HEK293 (cell line): ENCODE results near the gene HMGN4.

Source experiments
- FEZF1 ChIP-seq: fragments of 450-650 bp; formaldehyde crosslinking; IDR thresholded peaks from 2 replicates; pipeline ENCODE4 v1.5.1; 2016; ENCODE audit warnings: missing biosample characterization, missing genetic modification characterization
- IKZF3 ChIP-seq: fragments of 450-650 bp; IDR thresholded peaks from 2 replicates; pipeline ENCODE4 v1.5.0; 2018; ENCODE audit warnings: missing biosample characterization, mild to moderate bottlenecking, missing genetic modification characterization, moderate library complexity
- KLF10 ChIP-seq: fragments of 450-650 bp; IDR thresholded peaks from 2 replicates; pipeline ENCODE4 v1.5.1; 2018; ENCODE audit warnings: missing biosample characterization, mild to moderate bottlenecking, missing genetic modification characterization
- MZF1 ChIP-seq: fragments of 450-650 bp; formaldehyde crosslinking; IDR thresholded peaks from 2 replicates; pipeline ENCODE4 v1.5.1; 2017; ENCODE audit warnings: missing biosample characterization, missing genetic modification characterization, borderline replicate concordance
- PATZ1 ChIP-seq: fragments of 450-650 bp; formaldehyde crosslinking; IDR thresholded peaks from 2 replicates; pipeline ENCODE4 v1.5.1; 2016; ENCODE audit warnings: missing biosample characterization, missing genetic modification characterization
- PRDM1 ChIP-seq: fragments of 450-650 bp; formaldehyde crosslinking; IDR thresholded peaks from 2 replicates; pipeline ENCODE4; 2016; ENCODE audit warnings: missing biosample characterization, missing genetic modification characterization
- RBAK ChIP-seq: fragments of 450-650 bp; formaldehyde crosslinking; IDR thresholded peaks from 2 replicates; pipeline ENCODE4 v1.5.1; 2016; ENCODE audit warnings: missing biosample characterization, missing genetic modification characterization
- TRIM28 ChIP-seq: IDR thresholded peaks from 2 replicates; pipeline ENCODE4 v1.6.1; 2011; ENCODE audit warnings: low read length, control low read depth, borderline replicate concordance
- YY2 ChIP-seq: fragments of 450-650 bp; formaldehyde crosslinking; IDR thresholded peaks from 2 replicates; pipeline ENCODE4 v1.5.1; 2016; ENCODE audit warnings: missing biosample characterization, missing genetic modification characterization
- ZBTB26 ChIP-seq: fragments of 450-650 bp; formaldehyde crosslinking; optimal IDR thresholded peaks from 2 replicates; pipeline ENCODE3; 2016; ENCODE audit warnings: missing biosample characterization, mild to moderate bottlenecking, missing genetic modification characterization
- ZBTB48 ChIP-seq: fragments of 450-650 bp; formaldehyde crosslinking; IDR thresholded peaks from 2 replicates; pipeline ENCODE4 v1.5.1; 2016; ENCODE audit warnings: missing biosample characterization, missing genetic modification characterization
- ZBTB8A ChIP-seq: fragments of 450-650 bp; formaldehyde crosslinking; IDR thresholded peaks from 2 replicates; pipeline ENCODE4 v1.5.1; 2016; ENCODE audit warnings: missing biosample characterization, missing genetic modification characterization
- ZNF10 ChIP-seq: fragments of 450-650 bp; formaldehyde crosslinking; IDR thresholded peaks from 2 replicates; pipeline ENCODE4 v1.5.1; 2017; ENCODE audit warnings: missing biosample characterization, missing genetic modification characterization
- ZNF121 ChIP-seq: fragments of 450-650 bp; formaldehyde crosslinking; IDR thresholded peaks from 2 replicates; pipeline ENCODE4 v1.5.1; 2016; ENCODE audit warnings: missing biosample characterization, missing genetic modification characterization
- ZNF140 ChIP-seq: fragments of 450-650 bp; formaldehyde crosslinking; IDR thresholded peaks from 2 replicates; pipeline ENCODE4 v1.5.1; 2016; ENCODE audit warnings: missing biosample characterization, missing genetic modification characterization
- ZNF146 ChIP-seq: fragments of 450-650 bp; formaldehyde crosslinking; IDR thresholded peaks from 2 replicates; pipeline ENCODE4 v1.5.1; 2016; ENCODE audit warnings: missing biosample characterization, missing genetic modification characterization
- ZNF174 ChIP-seq: fragments of 450-650 bp; formaldehyde crosslinking; IDR thresholded peaks from 2 replicates; pipeline ENCODE4 v1.5.0; 2017; ENCODE audit warnings: missing biosample characterization, mild to moderate bottlenecking, missing genetic modification characterization
- ZNF18 ChIP-seq: fragments of 450-650 bp; formaldehyde crosslinking; IDR thresholded peaks from 2 replicates; pipeline ENCODE4 v1.5.1; 2016; ENCODE audit warnings: missing biosample characterization, missing genetic modification characterization
- ZNF211 ChIP-seq: fragments of 450-650 bp; formaldehyde crosslinking; IDR thresholded peaks from 2 replicates; pipeline ENCODE4 v1.5.1; 2016; ENCODE audit warnings: low read depth, missing biosample characterization, missing genetic modification characterization
- ZNF24 ChIP-seq: fragments of 450-650 bp; formaldehyde crosslinking; IDR thresholded peaks from 2 replicates; pipeline ENCODE4 v1.5.1; 2016; ENCODE audit warnings: missing biosample characterization, missing genetic modification characterization
- ZNF335 ChIP-seq: fragments of 450-650 bp; formaldehyde crosslinking; conservative IDR thresholded peaks from 2 replicates; pipeline ENCODE4 v1.5.1; 2016; ENCODE audit warnings: missing biosample characterization, missing genetic modification characterization
- ZNF366 ChIP-seq: fragments of 450-650 bp; formaldehyde crosslinking; conservative IDR thresholded peaks from 2 replicates; pipeline ENCODE4 v1.5.1; 2016; ENCODE audit warnings: missing biosample characterization, missing genetic modification characterization
- ZNF394 ChIP-seq: fragments of 450-650 bp; formaldehyde crosslinking; IDR thresholded peaks from 2 replicates; pipeline ENCODE4 v1.5.1; 2016; ENCODE audit warnings: missing biosample characterization, missing genetic modification characterization, mild to moderate bottlenecking, moderate library complexity, borderline replicate concordance
- ZNF404 ChIP-seq: fragments of 450-650 bp; formaldehyde crosslinking; IDR thresholded peaks from 2 replicates; pipeline ENCODE4 v1.5.1; 2017; ENCODE audit warnings: missing biosample characterization, missing genetic modification characterization
- ZNF561 ChIP-seq: fragments of 450-650 bp; IDR thresholded peaks from 2 replicates; pipeline ENCODE4 v1.5.1; 2018; ENCODE audit warnings: missing biosample characterization, missing genetic modification characterization, borderline replicate concordance
- ZNF600 ChIP-seq: fragments of 450-650 bp; formaldehyde crosslinking; IDR thresholded peaks from 2 replicates; pipeline ENCODE4 v1.5.1; 2016; ENCODE audit warnings: missing biosample characterization, missing genetic modification characterization
- ZNF660 ChIP-seq: fragments of 450-650 bp; IDR thresholded peaks from 2 replicates; pipeline ENCODE4 v1.5.1; 2018; ENCODE audit warnings: missing biosample characterization, mild to moderate bottlenecking, missing genetic modification characterization
- ZNF664 ChIP-seq: fragments of 450-650 bp; formaldehyde crosslinking; IDR thresholded peaks from 2 replicates; pipeline ENCODE4 v1.5.1; 2016; ENCODE audit warnings: missing biosample characterization, missing genetic modification characterization
- ZNF843 ChIP-seq: fragments of 450-650 bp; formaldehyde crosslinking; IDR thresholded peaks from 2 replicates; pipeline ENCODE4 v1.5.1; 2016; ENCODE audit warnings: missing biosample characterization, missing genetic modification characterization
- ZSCAN30 ChIP-seq: fragments of 450-650 bp; IDR thresholded peaks from 2 replicates; pipeline ENCODE4 v1.5.1; 2018; ENCODE audit warnings: missing biosample characterization, mild to moderate bottlenecking, missing genetic modification characterization, moderate library complexity
- TF ChIP-seq, protein P1 (sequence below): fragments of 450-650 bp; formaldehyde crosslinking; IDR thresholded peaks from 2 replicates; pipeline ENCODE4 v1.5.1; 2017; ENCODE audit warnings: missing biosample characterization, missing genetic modification characterization
- TF ChIP-seq, protein P2 (sequence below): fragments of 450-650 bp; formaldehyde crosslinking; IDR thresholded peaks from 2 replicates; pipeline ENCODE4 v1.5.0; 2017; ENCODE audit warnings: missing biosample characterization, missing genetic modification characterization, borderline replicate concordance

Gene HMGN4

GRCh38 chr6:26594730-26595632, 56.8 kb downstream of the HMGN4 start (continued):
- TF ChIP-seq ZBTB48 (tag by site-specific recombination) (0 out of 2 replicates have a peak, but pooled peaks have one; percentile 51), ZNF660 (tag by site-specific recombination) (peak; percentile 97), ZNF140 (tag by site-specific recombination) (no peak), IKZF3 (tag by site-specific recombination) (peak; percentile 77; the same call in 1 of the 2 replicates), ZNF335 (peak; percentile 55), ZNF24 (tag by site-specific recombination) (peak; percentile 62; the same call in 1 of the 2 replicates), ZNF394 (tag by site-specific recombination) (peak; percentile 66), ZNF664 (tag by site-specific recombination) (no peak), ZNF10 (tag by site-specific recombination) (no peak), RBAK (tag by site-specific recombination) (no peak), TRIM28 (peak; percentile 46), ZSCAN30 (tag by site-specific recombination) (peak; percentile 76; the same call in 1 of the 2 replicates), ZNF121 (tag by site-specific recombination) (no peak), MZF1 (tag by site-specific recombination) (peak; percentile 90), ZNF174 (tag by site-specific recombination) (no peak), ZBTB26 (tag by site-specific recombination) (no peak), ZNF561 (peak; percentile 66), FEZF1 (tag by site-specific recombination) (no peak), ZNF843 (tag by site-specific recombination) (no peak), YY2 (no peak), PATZ1 (tag by site-specific recombination) (peak; percentile 38; the same call in 1 of the 2 replicates), ZNF404 (tag by site-specific recombination) (no peak), ZNF600 (tag by site-specific recombination) (0 out of 2 replicates have a peak, but pooled peaks have one; percentile 29), ZNF366 (peak; percentile 47), ZNF211 (tag by site-specific recombination) (no peak), PRDM1 (tag by site-specific recombination) (peak; percentile 60; the same call in 1 of the 2 replicates), ZNF18 (tag by site-specific recombination) (no peak), ZNF146 (no peak), KLF10 (tag by site-specific recombination) (peak; percentile 57; the same call in 1 of the 2 replicates), ZBTB8A (tag by site-specific recombination) (peak; percentile 29; the same call in 1 of the 2 replicates)
- TF ChIP-seq, protein P1, sequence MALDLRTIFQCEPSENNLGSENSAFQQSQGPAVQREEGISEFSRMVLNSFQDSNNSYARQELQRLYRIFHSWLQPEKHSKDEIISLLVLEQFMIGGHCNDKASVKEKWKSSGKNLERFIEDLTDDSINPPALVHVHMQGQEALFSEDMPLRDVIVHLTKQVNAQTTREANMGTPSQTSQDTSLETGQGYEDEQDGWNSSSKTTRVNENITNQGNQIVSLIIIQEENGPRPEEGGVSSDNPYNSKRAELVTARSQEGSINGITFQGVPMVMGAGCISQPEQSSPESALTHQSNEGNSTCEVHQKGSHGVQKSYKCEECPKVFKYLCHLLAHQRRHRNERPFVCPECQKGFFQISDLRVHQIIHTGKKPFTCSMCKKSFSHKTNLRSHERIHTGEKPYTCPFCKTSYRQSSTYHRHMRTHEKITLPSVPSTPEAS (tag by site-specific recombination) = 0 out of 2 replicates have a peak, but pooled peaks have one; percentile 1
- TF ChIP-seq, protein P2, sequence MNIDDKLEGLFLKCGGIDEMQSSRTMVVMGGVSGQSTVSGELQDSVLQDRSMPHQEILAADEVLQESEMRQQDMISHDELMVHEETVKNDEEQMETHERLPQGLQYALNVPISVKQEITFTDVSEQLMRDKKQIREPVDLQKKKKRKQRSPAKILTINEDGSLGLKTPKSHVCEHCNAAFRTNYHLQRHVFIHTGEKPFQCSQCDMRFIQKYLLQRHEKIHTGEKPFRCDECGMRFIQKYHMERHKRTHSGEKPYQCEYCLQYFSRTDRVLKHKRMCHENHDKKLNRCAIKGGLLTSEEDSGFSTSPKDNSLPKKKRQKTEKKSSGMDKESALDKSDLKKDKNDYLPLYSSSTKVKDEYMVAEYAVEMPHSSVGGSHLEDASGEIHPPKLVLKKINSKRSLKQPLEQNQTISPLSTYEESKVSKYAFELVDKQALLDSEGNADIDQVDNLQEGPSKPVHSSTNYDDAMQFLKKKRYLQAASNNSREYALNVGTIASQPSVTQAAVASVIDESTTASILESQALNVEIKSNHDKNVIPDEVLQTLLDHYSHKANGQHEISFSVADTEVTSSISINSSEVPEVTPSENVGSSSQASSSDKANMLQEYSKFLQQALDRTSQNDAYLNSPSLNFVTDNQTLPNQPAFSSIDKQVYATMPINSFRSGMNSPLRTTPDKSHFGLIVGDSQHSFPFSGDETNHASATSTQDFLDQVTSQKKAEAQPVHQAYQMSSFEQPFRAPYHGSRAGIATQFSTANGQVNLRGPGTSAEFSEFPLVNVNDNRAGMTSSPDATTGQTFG (tag by site-specific recombination) = no peak
